ENCODE measurements around the gene PSME1.

The PSME1 gene

GRCh38 chr14:24135834-24136683, at the start of gene PSME1:
PSME1 (plus strand) TSS chr14:24136194; CDS start chr14:24136263, 69 bp downstream.
- DNase-seq (ENCODE audit: low read depth, low spot score): peak; percentile 84

GRCh38 chr14:24087004-24087403, 49.0 kb upstream of the PSME1 start:
- no peak for DNase-seq (ENCODE audit: low read depth, low spot score)

- no peak for DNase-seq (ENCODE audit: low read depth, low spot score)
Measured at GRCh38 chr14:24088095-24088494, 47.9 kb upstream of the PSME1 start.

- no peak for DNase-seq (ENCODE audit: low read depth, low spot score)
Measured at GRCh38 chr14:24089890-24090289, 46.1 kb upstream of the PSME1 start.

- DNase-seq (ENCODE audit: low read depth, low spot score): no peak
Measured at GRCh38 chr14:24092110-24092504, 43.9 kb upstream of the PSME1 start.

GRCh38 chr14:24092505-24093206, 43.3 kb upstream of the PSME1 start:
- no peak for DNase-seq (ENCODE audit: low read depth, low spot score)

GRCh38 chr14:24093207-24093900, 42.6 kb upstream of the PSME1 start:
- DNase-seq (ENCODE audit: low read depth, low spot score): no peak

- peak; percentile 94 for DNase-seq (ENCODE audit: low read depth, low spot score)
Measured at GRCh38 chr14:24093901-24094840, 41.8 kb upstream of the PSME1 start, which contains the start of gene PCK2. PCK2 (plus strand) TSS chr14:24094311; CDS start chr14:24094406, 95 bp downstream.

- DNase-seq (ENCODE audit: low read depth, low spot score): peak; percentile 61
Measured at GRCh38 chr14:24094841-24095270, 41.1 kb upstream of the PSME1 start.

GRCh38 chr14:24095271-24096068, 40.5 kb upstream of the PSME1 start:
- DNase-seq (ENCODE audit: low read depth, low spot score): peak; percentile 70

GRCh38 chr14:24096545-24097181, 39.3 kb upstream of the PSME1 start:
- no peak for DNase-seq (ENCODE audit: low read depth, low spot score)

GRCh38 chr14:24098229-24098926, 37.6 kb upstream of the PSME1 start:
- DNase-seq (ENCODE audit: low read depth, low spot score): no peak

- no peak for DNase-seq (ENCODE audit: low read depth, low spot score)
Measured at GRCh38 chr14:24098927-24099813, 36.8 kb upstream of the PSME1 start.

- no peak for DNase-seq (ENCODE audit: low read depth, low spot score)
Measured at GRCh38 chr14:24100197-24100981, 35.6 kb upstream of the PSME1 start.

- DNase-seq (ENCODE audit: low read depth, low spot score): no peak
Measured at GRCh38 chr14:24100982-24101494, 35.0 kb upstream of the PSME1 start.

- DNase-seq (ENCODE audit: low read depth, low spot score): no peak
Measured at GRCh38 chr14:24102357-24103048, 33.5 kb upstream of the PSME1 start.

Data from ELF-1 (cell line).